SK-N-SH (cell line): ENCODE data around the gene RALGDS.

Experiments used
- CHD2 ChIP-seq: fragments of 150-350 bp; IDR thresholded peaks from 2 replicates; pipeline ENCODE4 v1.6.1; 2018; ENCODE audit warnings: low read length; ENCODE audit not compliant: partially characterized antibody
- CTCF ChIP-seq: fragments of 200-600 bp; sonication (generic); IDR thresholded peaks from 2 replicates; pipeline ENCODE4 v1.6.1; 2017; ENCODE audit warnings: antibody characterized with exemption, mild to moderate bottlenecking, moderate library complexity
- FOXJ3 ChIP-seq: sonication (generic); formaldehyde crosslinking; IDR thresholded peaks from 2 replicates; pipeline ENCODE4 v1.5.1; 2020; ENCODE audit warnings: mild to moderate bottlenecking, missing genetic modification reagents
- GABPA ChIP-seq: IDR thresholded peaks from 2 replicates; pipeline ENCODE4 v1.4.0; 2012; ENCODE audit warnings: low read depth, mild to moderate bottlenecking
- NFIC ChIP-seq: IDR thresholded peaks from 2 replicates; pipeline ENCODE4 v1.4.0; 2012; ENCODE audit warnings: borderline replicate concordance
- NRF1 ChIP-seq: IDR thresholded peaks from 2 replicates; pipeline ENCODE4 v1.6.1; 2012; ENCODE audit warnings: low read depth, mild to moderate bottlenecking, low read length
- POLR2AphosphoS5 ChIP-seq: IDR thresholded peaks from 2 replicates; pipeline ENCODE4 v1.6.1; 2012; ENCODE audit warnings: low read depth, low read length
- RAD21 ChIP-seq: IDR thresholded peaks from 2 replicates; pipeline ENCODE4 v1.6.1; 2012; ENCODE audit warnings: mild to moderate bottlenecking, low read length
- RXRA ChIP-seq: IDR thresholded peaks from 2 replicates; pipeline ENCODE4 v1.4.0; 2012; ENCODE audit warnings: low read depth, mild to moderate bottlenecking, borderline replicate concordance
- TCF12 ChIP-seq: IDR thresholded peaks from 2 replicates; pipeline ENCODE4 v1.4.0; 2012
- USF2 ChIP-seq: fragments of 150-350 bp; IDR thresholded peaks from 2 replicates; pipeline ENCODE4 v1.6.1; 2017; ENCODE audit warnings: antibody characterized with exemption, low read length, low read depth, borderline replicate concordance
- TF ChIP-seq, protein P1 (sequence below): IDR thresholded peaks from 2 replicates; pipeline ENCODE4 v1.4.0; 2012; ENCODE audit warnings: low read depth
- TF ChIP-seq, protein P2 (sequence below): IDR thresholded peaks from 2 replicates; pipeline ENCODE4; 2012

- TF ChIP-seq TCF12: no peak
- TF ChIP-seq POLR2AphosphoS5: no peak
- no peak for TF ChIP-seq NRF1
- no peak for TF ChIP-seq RAD21
- no peak for TF ChIP-seq CTCF
- TF ChIP-seq NFIC: no peak
- no peak for TF ChIP-seq USF2
- TF ChIP-seq, protein P1, sequence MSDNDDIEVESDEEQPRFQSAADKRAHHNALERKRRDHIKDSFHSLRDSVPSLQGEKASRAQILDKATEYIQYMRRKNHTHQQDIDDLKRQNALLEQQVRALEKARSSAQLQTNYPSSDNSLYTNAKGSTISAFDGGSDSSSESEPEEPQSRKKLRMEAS: no peak
- TF ChIP-seq GABPA: no peak
- TF ChIP-seq, protein P2, sequence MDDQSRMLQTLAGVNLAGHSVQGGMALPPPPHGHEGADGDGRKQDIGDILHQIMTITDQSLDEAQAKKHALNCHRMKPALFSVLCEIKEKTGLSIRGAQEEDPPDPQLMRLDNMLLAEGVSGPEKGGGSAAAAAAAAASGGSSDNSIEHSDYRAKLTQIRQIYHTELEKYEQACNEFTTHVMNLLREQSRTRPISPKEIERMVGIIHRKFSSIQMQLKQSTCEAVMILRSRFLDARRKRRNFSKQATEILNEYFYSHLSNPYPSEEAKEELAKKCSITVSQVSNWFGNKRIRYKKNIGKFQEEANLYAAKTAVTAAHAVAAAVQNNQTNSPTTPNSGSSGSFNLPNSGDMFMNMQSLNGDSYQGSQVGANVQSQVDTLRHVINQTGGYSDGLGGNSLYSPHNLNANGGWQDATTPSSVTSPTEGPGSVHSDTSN: no peak
- no peak for TF ChIP-seq CHD2
- TF ChIP-seq FOXJ3: no peak
- no peak for TF ChIP-seq RXRA
These were observed 14.4 kb downstream of the RALGDS start for GRCh38 chr9:133106511-133107244.
